ENCODE results near the gene RIC3. TPM values are rescaled to one million over a fixed set of nuclear protein-coding genes. Genes with fewer than 3 reads are reported as not detected.

Gene RIC3
- total RNA-seq, 1 experiment from 2014 or later = 23.7 TPM

DNA sequence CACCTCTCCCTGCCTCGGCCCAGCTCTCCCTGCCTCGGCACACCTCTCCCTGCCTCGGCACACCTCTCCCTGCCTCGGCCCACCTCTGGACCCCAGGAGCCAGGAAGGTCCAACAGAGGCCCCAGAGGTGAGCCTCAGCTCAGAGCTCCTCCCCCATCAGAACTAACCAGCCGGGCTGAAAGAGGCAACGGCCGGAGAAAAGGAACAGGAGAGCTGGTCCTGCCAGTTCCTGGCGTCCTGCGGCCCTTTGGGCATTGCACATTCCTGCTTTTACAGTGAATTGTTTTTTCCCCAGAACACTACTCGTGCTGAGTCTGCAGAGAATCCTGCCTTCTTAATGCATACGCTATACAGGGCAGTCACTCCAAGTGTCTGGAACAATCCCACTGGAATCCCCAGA, 49.1 kb upstream of the RIC3 start:
- H3K18ac ChIP-seq (ENCODE audit: insufficient read length, low read depth, low read length) = no peak overlapping the region

More for the DNA sequence above, 49.1 kb upstream of the RIC3 start:
- Histone ChIP-seq H2AK5ac (ENCODE audit: insufficient read length, low read length) (no peak overlapping the region), H3K56ac (ENCODE audit: insufficient read length, low read depth, low read length) (no peak overlapping the region), H3K9ac (ENCODE audit: extremely low read depth, insufficient read length, low read length) (no peak overlapping the region), H2BK12ac (ENCODE audit: insufficient read length, low read depth, low read length) (no peak overlapping the region), H2BK15ac (ENCODE audit: low read depth, low read length) (no peak overlapping the region), H3K9me3 (ENCODE audit: control insufficient read depth, low read depth, low read length) (no peaks in the 10 kb centered on the region), H3K79me2 (ENCODE audit: insufficient read depth, low read length) (no peaks in the 10 kb centered on the region), H3K27ac (ENCODE audit: insufficient read length, low read depth, low read length) (no peak overlapping the region), H4K91ac (ENCODE audit: insufficient read length, low read depth, low read length) (no peak overlapping the region), H2BK5ac (ENCODE audit: insufficient read length, low read length) (no peak overlapping the region), H4K8ac (replicated peaks; ENCODE audit: insufficient read length, low read depth, low read length) (no peak overlapping the region), H3K4ac (ENCODE audit: low read depth, low read length) (no peak overlapping the region), H2AFZ (ENCODE audit: low read length) (no peak overlapping the region), H3K4me2 (ENCODE audit: insufficient read depth, insufficient read length, low read length) (no peak overlapping the region), H3K27me3 (ENCODE audit: insufficient read depth, low read length) (no peaks in the 10 kb centered on the region), H3K4me1 (ENCODE audit: insufficient read depth, low read length) (no peaks in the 10 kb centered on the region), H2BK120ac (ENCODE audit: low read depth, low read length, poor library complexity, severe bottlenecking) (no peak overlapping the region), H4K20me1 (ENCODE audit: control insufficient read depth, insufficient read depth, insufficient read length) (no peaks in the 10 kb centered on the region), H2BK20ac (ENCODE audit: low read depth, low read length, poor library complexity, severe bottlenecking) (no peak overlapping the region), H4K5ac (ENCODE audit: insufficient read length, low read depth, low read length) (no peak overlapping the region), H3K79me1 (ENCODE audit: insufficient read depth, low read depth, low read length, poor library complexity, severe bottlenecking) (no peaks in the 10 kb centered on the region), H3K14ac (ENCODE audit: insufficient read depth, low read length) (no peak overlapping the region), H3T11ph (ENCODE audit: low read length) (no peak overlapping the region), H3K23ac (ENCODE audit: insufficient read length, low read depth, low read length) (no peak overlapping the region), H3K23me2 (ENCODE audit: insufficient read length, low read depth, low read length, poor library complexity, severe bottlenecking) (no peaks in the 10 kb centered on the region)
- Mint-ChIP-seq H3K4me1 (peaks cover 5 to 19% of the 10 kb centered on the region in 2 experiments), H3K4me3 (no peak overlapping the region), H3K36me3 (ENCODE audit: insufficient read depth in 1 of 3, low read depth in 3 of 3) (no peaks in the 10 kb centered on the region), H3K27ac (no peak overlapping the region), H3K27me3 (ENCODE audit: low read depth) (peaks cover 8% of the 10 kb centered on the region), H3K9me3 (no peaks in the 10 kb centered on the region)
- TF ChIP-seq, protein P1, sequence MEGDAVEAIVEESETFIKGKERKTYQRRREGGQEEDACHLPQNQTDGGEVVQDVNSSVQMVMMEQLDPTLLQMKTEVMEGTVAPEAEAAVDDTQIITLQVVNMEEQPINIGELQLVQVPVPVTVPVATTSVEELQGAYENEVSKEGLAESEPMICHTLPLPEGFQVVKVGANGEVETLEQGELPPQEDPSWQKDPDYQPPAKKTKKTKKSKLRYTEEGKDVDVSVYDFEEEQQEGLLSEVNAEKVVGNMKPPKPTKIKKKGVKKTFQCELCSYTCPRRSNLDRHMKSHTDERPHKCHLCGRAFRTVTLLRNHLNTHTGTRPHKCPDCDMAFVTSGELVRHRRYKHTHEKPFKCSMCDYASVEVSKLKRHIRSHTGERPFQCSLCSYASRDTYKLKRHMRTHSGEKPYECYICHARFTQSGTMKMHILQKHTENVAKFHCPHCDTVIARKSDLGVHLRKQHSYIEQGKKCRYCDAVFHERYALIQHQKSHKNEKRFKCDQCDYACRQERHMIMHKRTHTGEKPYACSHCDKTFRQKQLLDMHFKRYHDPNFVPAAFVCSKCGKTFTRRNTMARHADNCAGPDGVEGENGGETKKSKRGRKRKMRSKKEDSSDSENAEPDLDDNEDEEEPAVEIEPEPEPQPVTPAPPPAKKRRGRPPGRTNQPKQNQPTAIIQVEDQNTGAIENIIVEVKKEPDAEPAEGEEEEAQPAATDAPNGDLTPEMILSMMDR (conservative IDR thresholded peaks at IDR 0.05) = no peak
- no CpG with 5 or more reads among the region's 11 CpGs for WGBS (ENCODE audit: extremely low coverage, insufficient read length, low lambda C conversion rate)
- no peak for DNase-seq

All from H9 (cell line).